NCI-H524 treated with DMSO at 0.1 percent for 48 hours (cell line): Measurements from ENCODE around the gene KSR1.
A peak's percentile ranks its signal among the peaks of the same experiment; 100 is the strongest.

Experiments used
- DNase-seq: peaks from one replicate; lab custom pipeline; 2025; lab: John Stamatoyannopoulos, UW

Gene KSR1

GRCh38 chr17:27593232-27593856, 137.1 kb downstream of the KSR1 start:
- DNase-seq, result no peak

GRCh38 chr17:27593857-27594255, 137.6 kb downstream of the KSR1 start:
- no peak for DNase-seq

- no peak for DNase-seq
Measured at GRCh38 chr17:27595208-27595607, 139.0 kb downstream of the KSR1 start.

- DNase-seq, result peak; percentile 19
Measured at GRCh38 chr17:27596096-27596495, 139.8 kb downstream of the KSR1 start.

GRCh38 chr17:27596566-27597187, 140.4 kb downstream of the KSR1 start:
- no peak for DNase-seq

DNA sequence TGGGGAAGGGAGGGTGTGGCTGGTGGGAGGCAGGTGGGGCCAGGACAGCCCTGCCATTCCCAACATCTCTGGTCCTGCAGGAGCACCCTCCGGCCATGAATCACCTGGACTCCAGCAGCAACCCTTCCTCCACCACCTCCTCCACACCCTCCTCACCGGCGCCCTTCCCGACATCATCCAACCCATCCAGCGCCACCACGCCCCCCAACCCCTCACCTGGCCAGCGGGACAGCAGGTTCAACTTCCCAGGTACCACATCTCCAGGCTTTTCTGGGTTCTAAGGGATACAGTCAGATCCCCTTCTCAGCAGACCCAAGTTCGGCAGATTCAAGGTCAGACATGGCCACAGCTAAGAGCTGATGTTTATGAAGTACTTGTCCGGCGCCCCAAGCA, 140.9 kb downstream of the KSR1 start:
- DNase-seq, result no peak

- no peak for DNase-seq
Measured at GRCh38 chr17:27597783-27598320, 141.6 kb downstream of the KSR1 start.

- no peak for DNase-seq
Measured at GRCh38 chr17:27598337-27599050, 142.2 kb downstream of the KSR1 start.

DNA sequence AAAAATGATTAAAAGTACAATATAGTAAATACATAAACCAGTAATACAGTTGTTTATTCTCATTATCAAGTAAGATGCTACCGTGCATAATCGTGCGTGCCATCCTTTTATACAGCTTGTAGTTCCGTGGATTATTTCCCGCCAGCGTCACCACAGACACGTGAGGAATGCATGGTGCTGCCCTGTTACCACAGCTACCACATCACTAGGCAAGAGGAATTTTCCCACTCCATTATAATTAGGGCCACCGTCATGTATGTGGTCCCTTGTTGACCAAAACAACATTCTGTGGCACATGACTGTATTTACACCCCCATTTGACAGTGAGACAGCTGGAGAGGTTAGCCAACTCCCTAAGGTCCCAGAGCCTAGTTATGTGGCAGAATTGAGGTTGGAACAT, 144.2 kb downstream of the KSR1 start:
- no peak for DNase-seq

GRCh38 chr17:27601069-27601974, 145.1 kb downstream of the KSR1 start:
- peak; percentile 33 for DNase-seq

- DNase-seq, result no peak
Measured at GRCh38 chr17:27601975-27602302, 145.7 kb downstream of the KSR1 start.

- peak; percentile 8 for DNase-seq
Measured at GRCh38 chr17:27602721-27603420, 146.6 kb downstream of the KSR1 start.

- no peak for DNase-seq
Measured at GRCh38 chr17:27603421-27603770, 147.1 kb downstream of the KSR1 start.

GRCh38 chr17:27603880-27604794, 147.9 kb downstream of the KSR1 start:
- DNase-seq, result no peak

- no peak for DNase-seq
Measured at GRCh38 chr17:27605409-27605808, 149.2 kb downstream of the KSR1 start.

GRCh38 chr17:27607521-27608091, 151.4 kb downstream of the KSR1 start:
- no peak for DNase-seq

- DNase-seq, result no peak
Measured at GRCh38 chr17:27608328-27609230, 152.3 kb downstream of the KSR1 start.

DNA sequence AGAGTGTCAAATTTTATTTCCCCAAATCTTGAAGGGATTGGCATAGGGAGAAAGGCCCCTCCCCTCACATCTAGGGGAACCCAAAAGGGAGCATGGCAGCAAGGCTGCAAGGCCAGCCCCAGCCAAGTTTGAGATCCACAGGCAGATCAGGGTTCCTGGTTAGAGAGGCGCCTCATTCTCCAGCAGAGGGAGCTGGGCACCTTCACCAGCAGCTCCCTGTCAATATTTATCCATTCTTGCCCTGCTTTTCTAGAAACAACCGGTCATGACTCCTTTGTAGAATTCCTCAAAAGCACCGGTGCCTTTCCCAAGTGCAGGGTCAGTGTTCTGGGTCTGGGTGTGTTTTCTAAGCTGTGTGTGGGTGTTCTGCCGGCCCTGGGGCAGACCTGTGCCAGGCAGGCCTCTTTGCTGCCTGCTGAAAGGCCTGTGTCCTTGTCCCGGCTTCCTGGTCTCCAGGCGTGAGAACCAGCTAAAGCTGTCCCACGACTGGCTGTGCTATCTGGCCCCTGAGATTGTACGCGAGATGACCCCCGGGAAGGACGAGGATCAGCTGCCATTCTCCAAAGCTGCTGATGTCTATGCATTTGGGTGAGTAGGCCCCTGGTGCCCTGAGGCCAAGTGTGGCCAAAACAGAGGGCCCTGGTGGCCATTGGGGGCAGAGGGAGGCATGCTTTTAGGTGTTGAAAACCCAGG, 153.5 kb downstream of the KSR1 start:
- no peak for DNase-seq

DNA sequence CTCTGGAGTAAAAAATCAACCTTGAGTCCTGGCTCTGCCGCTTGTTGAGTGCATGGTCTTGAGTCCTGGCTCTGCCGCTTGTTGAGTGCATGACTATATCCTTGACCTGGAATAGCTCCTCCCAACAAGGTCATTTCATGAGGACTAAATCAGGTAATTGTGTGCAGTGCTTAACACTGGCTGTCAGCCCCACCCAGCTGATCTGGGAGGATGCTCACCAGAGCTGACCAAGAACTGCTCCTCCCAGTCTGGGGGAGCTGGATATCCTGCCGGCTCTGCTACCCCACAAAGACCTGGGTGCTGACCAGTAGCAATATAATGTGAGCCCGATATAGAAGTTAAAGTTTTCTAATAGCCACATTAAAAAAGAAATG, 154.0 kb downstream of the KSR1 start:
- no peak for DNase-seq
